ENCODE data around the gene AFF1.
A peak's percentile ranks its signal among the peaks of the same experiment; 100 is the strongest.

Gene AFF1

DNA sequence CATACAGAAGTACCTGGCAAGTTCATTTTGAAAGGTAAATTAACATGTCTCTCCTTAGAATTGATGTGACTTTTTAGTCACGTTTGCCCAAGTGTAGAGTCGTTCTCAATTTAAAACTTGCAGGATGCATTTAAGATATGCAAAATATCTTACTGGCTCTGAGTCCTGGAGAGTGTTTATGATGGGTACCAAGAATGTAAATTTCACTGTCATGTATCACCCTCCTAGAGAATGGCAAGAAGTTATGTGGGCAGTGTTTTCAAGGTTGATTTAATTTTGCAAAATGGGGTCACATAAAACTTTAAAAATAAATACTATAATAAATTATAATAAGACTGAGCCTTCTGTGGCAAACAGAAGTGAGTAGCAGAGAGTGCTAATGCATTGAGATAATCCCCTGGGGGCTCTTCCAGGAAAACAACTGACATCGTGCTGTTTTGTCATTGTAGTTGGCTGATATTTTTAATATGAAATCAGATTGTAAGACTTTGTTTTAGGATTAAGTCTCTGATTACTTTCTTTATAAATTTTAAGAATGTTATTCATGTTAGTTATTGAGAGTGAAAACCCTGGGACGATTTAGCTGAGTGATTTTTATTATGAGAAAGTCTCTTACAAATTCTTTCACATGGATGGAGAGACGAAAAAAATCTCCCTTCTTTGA is 103.0 kb downstream of the AFF1 start:
- DNase-seq = no peak

DNA sequence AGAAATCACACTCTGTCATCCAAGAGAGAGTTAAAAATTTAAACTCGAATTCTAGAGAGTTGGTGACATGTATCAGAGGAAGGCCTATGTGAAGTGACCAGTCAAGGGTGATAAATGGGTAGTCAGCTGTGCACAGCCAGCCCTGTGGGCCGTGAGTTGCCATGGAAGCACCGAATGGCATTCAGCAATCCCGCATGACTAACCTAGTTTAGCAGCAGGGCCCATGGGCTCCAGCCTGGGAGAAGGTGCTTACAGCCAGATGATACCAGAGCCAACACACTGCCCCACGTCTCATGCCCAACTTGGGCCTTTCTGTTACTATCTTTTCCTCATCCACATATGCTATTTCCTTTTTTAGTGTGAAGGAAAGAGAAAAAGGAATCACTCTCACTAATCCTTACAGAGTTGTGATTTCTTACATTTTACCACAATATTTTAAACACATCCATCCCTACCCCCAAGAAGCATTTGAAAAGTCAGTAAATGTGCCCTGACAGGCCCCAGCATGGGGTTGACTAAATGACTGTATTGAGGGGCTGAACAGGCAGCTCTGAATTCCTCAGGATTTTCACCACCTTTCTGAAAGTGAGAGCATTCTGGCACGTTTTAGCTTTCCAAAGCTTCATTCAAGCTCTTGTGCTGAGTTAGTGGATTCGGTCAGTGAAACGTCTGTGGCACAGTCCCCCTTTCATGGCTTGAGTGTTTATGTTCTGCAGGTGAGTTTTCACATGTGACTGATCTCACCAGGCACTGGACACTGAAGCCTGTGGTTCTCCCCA is 104.2 kb downstream of the AFF1 start:
- peak; percentile 42 for DNase-seq

DNA sequence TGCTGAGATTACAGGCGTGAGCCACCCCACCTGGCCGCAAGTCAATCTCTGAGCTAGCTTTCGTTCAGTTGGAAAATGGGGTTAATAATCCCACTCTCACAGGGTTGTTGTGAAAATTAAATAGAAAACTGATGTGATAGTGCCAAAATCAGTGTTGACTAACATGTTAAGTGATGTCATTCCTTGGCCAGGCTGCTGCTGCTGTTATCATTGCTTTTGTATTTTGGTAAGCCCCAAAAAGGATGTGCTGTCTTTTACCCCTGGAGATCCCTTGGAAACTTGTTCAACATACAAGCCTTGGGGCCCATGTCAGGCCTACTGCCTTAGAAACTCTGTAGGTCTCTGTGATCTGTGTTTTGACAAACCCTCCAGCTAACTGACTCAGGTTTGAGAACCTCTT is 106.3 kb downstream of the AFF1 start:
- no peak for DNase-seq

DNA sequence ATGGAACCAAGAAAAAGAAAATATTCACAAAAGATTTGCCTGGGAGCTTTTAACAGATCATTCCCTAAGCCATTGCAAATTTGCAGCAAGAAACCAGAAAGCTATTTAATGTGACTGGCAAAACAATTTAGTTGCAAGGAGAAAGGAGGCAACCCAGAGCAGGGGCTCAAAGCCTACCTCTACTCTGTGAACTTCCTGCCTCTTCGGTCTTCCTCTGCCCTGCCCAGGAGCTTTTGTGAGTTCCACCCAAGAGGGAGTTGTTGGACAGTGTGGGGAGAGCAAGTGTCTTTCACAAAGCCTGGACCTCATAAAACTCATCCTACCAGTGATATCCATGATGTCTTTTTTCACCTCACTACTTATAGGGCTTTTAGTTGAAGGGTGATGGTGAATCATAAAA is 107.4 kb downstream of the AFF1 start:
- no peak for DNase-seq

DNA sequence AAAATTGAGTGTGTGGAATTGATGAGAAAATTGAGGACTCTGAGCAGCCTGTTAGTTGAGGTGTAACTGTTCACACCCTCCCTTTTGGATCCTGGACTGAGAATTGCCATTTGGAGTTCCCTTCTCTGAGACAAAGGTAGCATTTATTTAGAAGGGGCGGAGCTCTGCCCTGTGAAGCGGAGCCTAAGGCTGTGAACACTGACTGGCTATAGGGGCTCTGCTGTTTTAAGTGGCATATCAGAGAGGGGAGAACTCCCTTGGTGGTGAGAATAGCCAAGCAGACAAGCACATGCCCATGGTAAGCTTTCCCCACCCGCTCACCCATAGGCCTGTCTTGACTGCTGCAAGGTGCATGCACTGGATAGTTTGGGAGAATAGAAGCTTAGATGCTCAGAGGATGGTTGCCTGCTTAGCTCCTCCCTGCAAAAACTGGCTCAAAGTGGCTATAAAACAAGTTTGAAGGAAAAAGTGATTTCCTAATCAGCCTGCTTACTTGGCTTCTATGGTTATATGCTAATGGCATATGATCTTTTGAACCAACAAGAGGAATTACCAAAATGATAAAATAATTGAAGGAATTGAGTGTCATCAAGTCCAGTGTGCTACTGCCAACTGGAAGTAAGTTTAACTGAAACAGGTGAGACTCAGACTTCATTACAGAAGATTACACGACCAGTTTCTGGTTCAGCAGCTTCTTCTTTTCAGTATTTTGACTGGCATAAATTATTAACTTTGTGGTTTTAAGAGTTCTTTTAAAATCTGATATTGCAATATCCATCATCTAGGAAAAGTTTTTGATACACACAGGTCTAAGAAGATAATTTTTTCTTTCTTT is 108.4 kb downstream of the AFF1 start:
- no peak for DNase-seq

DNA sequence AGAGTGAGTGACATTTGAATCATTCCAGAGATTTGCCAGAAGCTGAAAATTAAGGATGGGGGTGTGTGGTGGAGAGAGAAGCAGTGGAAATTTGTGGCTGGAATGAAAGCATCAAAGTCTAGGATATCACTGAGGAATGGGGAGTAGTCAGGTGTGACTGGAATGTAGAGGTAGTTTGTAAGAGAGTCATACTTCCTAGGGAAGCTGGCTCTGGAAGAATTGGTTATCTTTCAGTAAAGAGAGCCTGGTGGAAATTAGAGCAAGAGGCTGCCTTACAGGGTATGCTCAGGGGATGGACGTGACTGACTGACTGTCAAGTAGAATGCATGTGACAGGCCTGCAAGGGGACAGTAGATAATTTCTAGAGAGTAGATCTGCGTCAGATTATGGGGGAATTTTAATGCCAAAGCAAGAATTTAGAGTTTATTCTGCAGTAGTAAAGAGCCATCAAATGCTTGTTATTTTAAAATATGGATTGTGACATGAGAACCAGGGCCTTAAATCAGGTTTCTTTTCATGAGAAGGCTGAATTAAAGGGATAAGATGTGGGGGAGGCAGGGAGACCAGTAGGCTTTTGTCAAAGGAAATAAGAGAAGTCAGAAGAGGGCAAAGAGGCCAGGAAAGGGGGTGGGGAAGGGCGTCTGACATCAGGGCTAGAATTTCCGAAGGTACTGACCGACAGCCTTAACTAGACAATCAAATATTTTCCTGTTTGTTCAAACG is 109.9 kb downstream of the AFF1 start:
- DNase-seq = no peak

DNA sequence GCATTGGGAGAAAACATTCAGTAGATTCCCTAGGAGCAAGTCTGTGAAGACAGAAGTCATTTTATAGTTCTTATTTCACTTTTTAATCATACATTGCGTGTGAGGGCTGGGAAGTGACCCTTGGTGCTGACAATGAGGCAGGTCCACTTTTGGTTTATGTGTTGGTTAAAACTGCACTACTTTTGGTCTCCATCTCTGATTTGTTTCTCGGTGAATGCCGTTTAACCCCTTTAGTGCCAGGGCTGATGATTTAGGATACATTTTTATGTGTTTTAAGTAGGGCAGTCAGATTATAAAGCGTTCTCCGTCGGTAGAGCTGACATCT is 110.4 kb downstream of the AFF1 start:
- DNase-seq = no peak

DNA sequence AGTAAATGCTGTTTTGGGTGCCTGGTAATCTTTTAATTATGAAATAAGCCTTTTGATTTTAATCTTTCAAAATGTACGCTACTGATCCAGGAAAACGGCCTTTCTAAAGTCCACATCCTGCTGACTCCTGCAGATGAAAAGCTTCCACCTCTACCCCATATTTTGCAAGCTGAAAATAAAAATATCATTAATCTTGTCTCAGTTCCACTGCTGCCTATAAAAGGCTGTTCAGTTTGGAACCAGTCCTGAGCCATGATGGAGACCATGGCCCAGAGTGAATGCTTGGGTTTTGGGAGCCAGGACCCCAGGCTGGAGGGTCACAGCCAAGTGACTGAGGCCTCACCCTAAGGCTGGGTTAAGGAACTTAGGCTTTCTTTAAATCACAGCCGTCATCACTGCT is 110.8 kb downstream of the AFF1 start:
- no peak for DNase-seq

DNA sequence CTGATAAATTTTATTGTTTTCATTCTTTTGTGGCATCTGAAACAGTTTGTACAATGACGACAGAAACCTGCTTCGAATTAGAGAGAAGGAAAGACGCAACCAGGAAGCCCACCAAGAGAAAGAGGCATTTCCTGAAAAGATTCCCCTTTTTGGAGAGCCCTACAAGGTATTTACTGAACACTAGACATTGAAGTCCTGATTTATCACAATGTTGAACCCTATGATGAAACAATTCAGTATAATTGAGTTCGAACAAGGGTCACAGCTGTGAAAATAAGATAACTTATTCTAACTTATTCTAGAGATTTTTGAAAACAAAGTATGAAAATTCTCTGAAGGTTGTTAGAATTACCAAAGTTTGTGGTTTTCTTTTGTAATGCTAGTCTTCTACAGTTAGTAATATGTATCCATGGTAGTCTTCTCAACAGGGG is 111.3 kb downstream of the AFF1 start:
- no peak for DNase-seq

DNA sequence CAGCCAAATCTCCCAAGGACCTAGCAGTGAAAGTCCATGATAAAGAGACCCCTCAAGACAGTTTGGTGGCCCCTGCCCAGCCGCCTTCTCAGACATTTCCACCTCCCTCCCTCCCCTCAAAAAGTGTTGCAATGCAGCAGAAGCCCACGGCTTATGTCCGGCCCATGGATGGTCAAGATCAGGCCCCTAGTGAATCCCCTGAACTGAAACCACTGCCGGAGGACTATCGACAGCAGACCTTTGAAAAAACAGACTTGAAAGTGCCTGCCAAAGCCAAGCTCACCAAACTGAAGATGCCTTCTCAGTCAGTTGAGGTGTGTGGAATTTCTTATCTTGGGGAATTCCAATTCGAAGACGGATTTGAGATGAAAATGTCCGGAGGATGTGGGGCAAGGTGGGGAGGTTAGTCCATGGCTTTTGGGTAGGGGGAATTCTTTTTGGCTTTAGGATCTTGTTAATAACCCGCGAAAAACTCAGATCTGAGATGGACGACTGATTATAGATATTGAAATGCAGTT is 112.5 kb downstream of the AFF1 start:
- no peak for DNase-seq

DNA sequence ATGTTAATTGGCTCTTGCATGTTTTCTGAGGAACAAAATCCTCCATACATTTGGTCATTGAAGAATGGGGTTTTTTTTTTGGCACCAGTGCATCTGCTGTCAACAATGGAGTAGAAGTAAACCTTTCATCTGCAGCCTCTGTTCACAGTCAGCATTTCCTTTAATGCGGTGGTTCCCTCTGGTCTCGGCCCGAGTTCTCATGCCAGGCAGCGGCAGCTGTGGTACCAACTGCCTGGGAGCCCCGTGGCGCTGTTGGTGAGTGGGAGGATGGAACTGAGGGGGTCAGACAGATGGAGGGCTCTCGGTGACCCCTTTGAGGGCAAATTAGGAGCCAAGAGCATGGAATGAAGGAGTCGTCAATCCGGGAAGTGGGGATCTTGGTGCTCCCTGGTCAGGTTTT is 114.7 kb downstream of the AFF1 start:
- DNase-seq = peak; percentile 24

DNA sequence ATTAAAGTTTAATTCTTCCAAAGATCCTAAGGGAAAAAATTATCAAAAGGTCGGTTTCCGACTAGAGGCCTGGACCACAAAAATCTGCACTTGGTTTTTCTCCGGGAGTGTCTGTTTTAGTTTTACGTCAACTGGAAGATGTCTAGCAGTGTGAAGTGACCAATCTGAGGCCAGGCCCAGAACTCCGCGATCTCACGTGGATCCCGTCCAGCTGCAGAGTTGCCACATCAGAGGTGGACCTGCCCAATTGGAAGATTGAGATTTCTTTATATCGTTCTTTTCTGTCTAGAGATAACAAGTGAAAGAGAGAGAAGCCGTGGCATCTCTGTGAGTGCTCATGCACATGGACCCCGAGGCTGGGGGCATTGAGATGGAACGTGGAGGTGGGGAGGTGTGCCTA is 115.8 kb downstream of the AFF1 start:
- DNase-seq = no peak

DNA sequence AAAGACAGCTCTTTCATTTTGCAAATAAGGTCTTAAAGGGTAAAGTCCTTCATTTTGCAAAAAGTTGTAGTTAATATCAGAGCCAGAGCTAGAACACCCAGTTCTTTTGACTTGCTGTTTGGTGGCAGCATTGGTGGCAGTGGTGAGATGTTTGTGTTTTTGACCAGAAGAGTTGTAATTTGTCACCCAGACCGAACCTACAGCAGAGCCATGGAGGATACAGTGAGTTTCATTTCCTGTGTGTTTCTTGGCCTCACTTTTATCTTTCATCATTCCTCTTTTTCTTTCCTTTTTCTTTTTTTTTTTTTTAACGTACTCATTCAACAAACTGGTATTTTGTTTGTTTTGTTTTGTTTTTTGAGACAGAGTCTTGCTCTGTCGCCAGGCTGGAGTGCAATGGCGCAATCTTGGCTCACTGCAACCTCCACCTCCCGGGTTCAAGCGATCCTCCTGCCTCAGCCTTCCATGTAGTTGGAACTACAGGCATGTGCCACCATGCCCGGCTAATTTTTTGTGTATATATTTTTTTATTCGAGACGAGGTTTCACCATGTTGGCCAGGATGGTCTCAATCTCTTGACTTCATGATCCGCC is 116.4 kb downstream of the AFF1 start:
- DNase-seq = no peak

DNA sequence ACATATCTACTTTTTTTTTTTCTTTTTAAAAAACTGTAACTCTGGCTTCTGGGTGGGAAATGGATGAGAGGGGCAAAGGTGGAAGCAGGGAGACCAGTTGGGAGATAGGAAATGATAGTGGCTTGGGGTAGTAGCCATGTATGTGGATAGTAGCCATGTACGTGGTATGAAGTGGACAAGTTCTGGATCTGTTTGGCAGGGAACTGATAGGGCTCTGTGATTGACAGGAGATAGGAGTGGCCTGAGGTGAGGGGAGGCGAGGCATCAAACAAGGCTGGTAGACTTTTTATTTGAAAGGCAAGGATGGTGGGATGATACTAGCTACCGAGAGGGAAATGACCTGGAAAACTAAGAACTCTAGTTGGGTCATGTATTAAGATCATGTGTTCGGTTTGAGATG is 117.8 kb downstream of the AFF1 start:
- no peak for DNase-seq

DNA sequence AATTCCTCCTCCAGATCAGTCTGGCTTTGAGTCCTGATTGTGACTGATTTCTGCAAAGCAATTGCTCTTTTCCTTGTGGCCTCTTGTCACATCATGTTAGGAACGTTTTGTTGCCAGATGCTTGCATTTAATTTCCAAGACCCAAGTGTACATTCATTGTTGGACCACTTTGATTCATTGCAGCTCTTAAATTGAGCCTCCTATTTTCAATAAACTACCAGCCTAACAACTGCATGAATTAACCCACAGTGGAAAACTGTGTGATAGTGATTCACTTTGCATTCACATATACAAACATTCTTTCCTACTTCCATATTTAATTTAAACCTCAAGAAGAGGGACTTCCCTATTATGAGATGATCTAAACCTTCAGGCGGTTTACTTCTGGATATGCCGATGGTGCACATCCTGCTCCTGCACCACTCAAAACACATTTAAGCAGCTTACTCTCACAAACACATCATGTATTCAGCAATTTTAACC is 118.4 kb downstream of the AFF1 start:
- DNase-seq = no peak

DNA sequence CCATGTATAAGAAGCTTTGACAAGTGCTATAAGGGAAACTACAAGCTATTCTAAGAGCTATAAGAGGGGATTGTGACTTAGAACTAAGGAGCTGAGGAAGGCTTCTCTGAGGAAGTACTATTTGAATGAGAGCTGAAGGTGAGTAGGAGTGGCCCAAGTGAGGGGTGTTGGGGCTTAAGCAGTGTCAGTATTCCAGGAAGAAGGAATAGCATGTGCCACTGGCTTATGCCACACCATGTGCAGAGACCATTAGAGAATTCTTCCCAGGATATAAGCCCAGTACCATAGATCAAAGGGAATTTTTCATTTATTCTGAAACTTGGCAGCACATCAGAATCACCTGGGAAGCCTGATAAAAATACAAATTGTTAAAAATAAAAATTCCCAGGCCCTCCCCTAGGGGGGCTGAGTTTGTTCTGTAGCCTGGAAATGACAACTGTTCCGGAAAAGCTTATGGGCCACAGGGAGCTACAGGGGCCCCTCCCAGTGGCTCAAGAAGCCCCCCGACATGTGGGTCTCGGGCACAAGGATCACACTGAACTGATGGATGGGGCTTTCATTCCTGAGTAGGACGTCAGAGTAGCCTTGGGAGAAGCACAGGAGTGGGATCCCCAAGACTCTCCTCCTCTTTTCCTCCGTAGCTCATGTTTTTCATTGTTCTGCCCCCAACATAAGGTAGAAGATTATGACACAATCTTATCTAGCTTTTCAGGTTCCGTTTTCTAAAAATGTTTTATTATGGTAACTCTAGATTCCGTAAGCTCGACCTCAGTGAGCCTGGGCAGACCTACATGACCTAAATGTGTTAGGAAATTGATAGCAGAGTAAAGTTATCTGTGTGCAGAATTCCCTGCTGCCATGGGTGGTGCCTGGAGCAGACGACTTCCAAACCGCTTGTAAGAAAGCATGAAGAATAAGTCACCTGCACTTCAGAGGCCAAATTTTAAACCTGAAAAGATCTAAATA is 119.3 kb downstream of the AFF1 start:
- no peak for DNase-seq

DNA sequence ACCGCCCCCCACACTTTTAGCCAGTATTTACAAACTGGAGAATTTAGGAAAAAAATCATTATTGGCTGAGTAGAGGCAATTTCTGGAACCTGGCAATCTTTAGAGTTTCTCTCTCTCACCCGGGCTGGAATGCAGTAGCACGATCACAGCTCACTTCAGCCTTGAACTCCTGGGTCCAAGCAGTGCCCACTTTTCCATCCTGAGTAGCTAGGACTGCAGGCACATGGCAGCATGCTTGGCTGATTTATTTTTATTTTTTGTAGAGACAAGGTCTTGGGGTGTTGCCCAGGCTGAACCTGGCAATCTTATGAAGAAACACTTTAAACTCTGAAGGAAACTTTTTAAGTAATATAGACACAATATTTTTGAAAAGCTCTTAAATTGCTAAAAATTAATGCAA is 120.1 kb downstream of the AFF1 start:
- DNase-seq = no peak

DNA sequence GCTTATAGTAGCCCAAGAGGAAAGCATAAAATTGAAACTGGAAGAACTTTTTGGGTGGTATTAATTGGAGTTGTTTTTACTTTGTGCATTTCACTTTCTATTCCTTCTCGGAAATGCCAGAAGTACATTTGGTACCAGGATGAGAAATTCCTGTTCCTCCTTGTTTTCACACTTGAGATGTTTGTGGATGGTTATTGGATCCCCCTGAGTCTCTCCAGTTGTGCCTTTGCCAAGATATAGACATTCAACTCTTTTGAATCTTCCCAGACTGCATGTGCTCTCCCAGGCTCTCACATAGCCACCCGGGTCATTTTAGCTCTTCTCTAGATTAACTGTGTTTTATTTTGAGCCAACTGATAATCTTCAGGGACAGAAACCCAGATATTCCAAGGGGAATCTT is 120.5 kb downstream of the AFF1 start:
- no peak for DNase-seq

DNA sequence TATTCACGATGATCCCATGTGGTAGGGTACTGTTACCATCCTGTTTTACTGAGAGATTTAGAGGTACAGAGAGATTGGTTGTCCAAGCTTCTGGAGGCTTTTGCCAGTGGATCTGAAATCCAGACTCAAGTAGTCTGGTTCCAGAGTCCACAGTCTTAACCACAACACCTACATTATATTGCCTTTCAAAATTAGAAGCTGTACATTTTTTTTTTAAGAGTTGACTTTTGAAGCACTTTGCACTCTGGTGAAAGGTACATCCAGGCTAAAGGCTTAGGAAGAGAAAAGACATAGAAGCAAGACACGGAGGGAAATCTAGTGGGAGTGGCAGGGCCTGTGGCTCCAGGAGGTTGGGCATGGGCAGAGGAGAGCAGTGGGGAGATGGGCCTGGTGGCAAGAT is 122.1 kb downstream of the AFF1 start:
- DNase-seq = no peak

DNA sequence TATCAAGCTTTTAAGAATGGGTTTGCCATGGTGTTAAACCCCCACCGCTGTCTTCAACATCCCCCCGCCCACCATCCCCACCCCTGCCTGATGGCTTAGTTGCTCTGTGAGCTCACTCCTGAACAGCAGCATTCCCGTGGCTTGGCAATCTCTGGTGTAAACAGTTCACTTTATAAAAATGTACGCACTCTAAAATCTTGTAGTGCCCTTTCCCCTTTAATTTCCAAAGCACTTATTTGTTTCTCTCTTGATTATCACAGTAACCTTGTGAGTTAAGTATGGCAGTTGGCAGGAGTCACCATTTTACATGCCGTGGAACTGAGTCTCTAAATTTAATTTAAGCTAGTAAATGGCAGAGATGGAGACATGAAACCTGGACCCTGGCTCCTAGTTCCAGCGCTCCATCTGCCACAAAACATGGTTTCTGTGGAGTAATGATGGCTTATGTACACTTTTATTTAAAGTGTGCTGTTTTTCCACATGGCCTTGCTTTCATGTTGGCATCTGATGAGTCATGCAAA is 123.1 kb downstream of the AFF1 start:
- DNase-seq = peak; percentile 46
